H1 (cell line): ENCODE measurements around the gene ACVRL1. TPM values are rescaled to one million over a fixed set of nuclear protein-coding genes. Genes with fewer than 3 reads are reported as not detected.

ENCODE experiments used
- CTCF ChIA-PET: fragments of 300-600 bp; sonication (Branson Sonifier 250); formaldehyde crosslinking; loops from one replicate; lab custom pipeline; 2021; ENCODE audit not compliant: partially characterized antibody; lab: Charles Lee
- POLR2A ChIA-PET: fragments of 300-600 bp; sonication (Branson Sonifier 250); formaldehyde crosslinking; loops from one replicate; lab custom pipeline; 2021; ENCODE audit warnings: inconsistent platforms; ENCODE audit not compliant: partially characterized antibody; lab: Charles Lee
- DNase-seq, 2 experiments: peaks; one replicate each; pipeline versions ENCODE4 v3.0.0 to v3.0.0-alpha.2; 2010 to 2022; ENCODE audit warnings: low spot score in 2 of 2, low read depth in 1 of 2, mixed read lengths in 1 of 2
- FAIRE-seq: peaks from 2 replicates; lab custom pipeline; 2011; peaks lifted over from hg19 to GRCh38; lab: Jason Lieb, UNC
- H2AFZ ChIP-seq: 2 replicates; pipeline ENCODE4 v1.8.1; 2012; ENCODE audit warnings: low read length, inconsistent platforms
- H2AK5ac ChIP-seq: 2 replicates; pipeline ENCODE4 v1.6.1; 2013; ENCODE audit warnings: low read depth, low read length
- H2BK120ac ChIP-seq: replicated peaks from 2 replicates; pipeline ENCODE3; 2013; ENCODE audit warnings: low read depth, low read length, inconsistent platforms
- H2BK12ac ChIP-seq: 2 replicates; pipeline ENCODE4 v1.6.1; 2013; ENCODE audit warnings: low read depth, low read length
- H2BK15ac ChIP-seq: 2 replicates; pipeline ENCODE4 v1.6.1; 2013; ENCODE audit warnings: low read length
- H2BK20ac ChIP-seq: 2 replicates; pipeline ENCODE4 v1.6.1; 2013; ENCODE audit warnings: low read length
- H2BK5ac ChIP-seq: 2 replicates; pipeline ENCODE4 v1.6.1; 2013; ENCODE audit warnings: low read depth, low read length
- H3K14ac ChIP-seq: 2 replicates; pipeline ENCODE4 v1.6.1; 2013; ENCODE audit warnings: inconsistent platforms; ENCODE audit not compliant: insufficient read length
- H3K18ac ChIP-seq: 2 replicates; pipeline ENCODE4 v1.6.1; 2013; ENCODE audit warnings: low read length; ENCODE audit errors: extremely low read depth
- H3K23ac ChIP-seq: 2 replicates; pipeline ENCODE4 v1.6.1; 2013; ENCODE audit warnings: inconsistent platforms; ENCODE audit not compliant: insufficient read length
- H3K23me2 ChIP-seq: 2 replicates; pipeline ENCODE4 v1.6.1; 2013; ENCODE audit warnings: low read depth, low read length
- H3K27ac ChIP-seq: 2 replicates; pipeline ENCODE4 v1.6.1; 2011; ENCODE audit warnings: low read depth, low read length, inconsistent platforms
- H3K27me3 ChIP-seq, 4 experiments: replicated peaks in 1 of 4; 1 replicate in 1 of 4; 2 replicates in 3 of 4; pipeline versions ENCODE4 v1.6.1 to v1.8.1; 2011 to 2013; ENCODE audit warnings: low read length in 3 of 4, mild to moderate bottlenecking in 3 of 4, inconsistent platforms in 2 of 4, mixed read lengths in 2 of 4, moderate library complexity in 1 of 4; ENCODE audit not compliant: control insufficient read depth in 3 of 4, insufficient read depth in 3 of 4; ENCODE audit errors: extremely low read depth in 1 of 4
- H3K36me3 ChIP-seq, 4 experiments: 2 replicates each; pipeline versions ENCODE4 v1.6.1 to v1.8.1; 2011 to 2013; ENCODE audit warnings: mild to moderate bottlenecking in 4 of 4, low read length in 3 of 4, moderate library complexity in 2 of 4, control low read depth in 1 of 4, inconsistent platforms in 1 of 4; ENCODE audit not compliant: insufficient read depth in 4 of 4, control insufficient read depth in 2 of 4
- H3K4ac ChIP-seq: replicated peaks from 2 replicates; pipeline ENCODE3; 2013; ENCODE audit warnings: low read length, low read depth, mixed read lengths, inconsistent platforms; ENCODE audit not compliant: insufficient read length
- H3K4me1 ChIP-seq, 4 experiments: replicated peaks in 1 of 4; 1 replicate in 1 of 4; 2 replicates in 3 of 4; pipeline versions ENCODE4 v1.6.1 to v1.8.1; 2011 to 2013; ENCODE audit warnings: low read length in 3 of 4, inconsistent platforms in 2 of 4, mixed read lengths in 1 of 4; ENCODE audit not compliant: insufficient read depth in 4 of 4, control insufficient read depth in 3 of 4
- H3K4me2 ChIP-seq, 2 experiments: 2 replicates each; pipeline versions ENCODE4 v1.6.1 to v1.8.1; 2011 to 2013; ENCODE audit warnings: low read depth in 2 of 2, low read length in 2 of 2, control low read depth in 1 of 2, inconsistent platforms in 1 of 2, mild to moderate bottlenecking in 1 of 2; ENCODE audit not compliant: insufficient read depth in 1 of 2
- H3K4me3 ChIP-seq, 4 experiments: fragments of 200-600, 300-600 bp in 1 of 4; sonication (generic), shearing (Covaris generic), sonication (Bioruptor Twin) in 1 of 4; 2 replicates each; pipeline versions ENCODE4 v1.5.1 to v1.8.1; 2011 to 2016; ENCODE audit warnings: low read length in 4 of 4, low read depth in 3 of 4, control low read depth in 2 of 4, inconsistent platforms in 2 of 4, mild to moderate bottlenecking in 2 of 4, mixed read lengths in 1 of 4, moderate library complexity in 1 of 4; ENCODE audit not compliant: insufficient read depth in 2 of 4; ENCODE audit errors: extremely low read depth in 1 of 4
- H3K56ac ChIP-seq: replicated peaks from 2 replicates; pipeline ENCODE3; 2013; ENCODE audit warnings: low read depth, mild to moderate bottlenecking, mixed read lengths, low read length, inconsistent platforms; ENCODE audit not compliant: insufficient read length
- H3K79me1 ChIP-seq: 2 replicates; pipeline ENCODE4 v1.6.1; 2013; ENCODE audit warnings: low read depth, low read length, control low read depth
- H3K79me2 ChIP-seq, 2 experiments: 2 replicates each; pipeline versions ENCODE4 v1.6.1 to v1.8.1; 2012 to 2013; ENCODE audit warnings: low read length in 2 of 2, mild to moderate bottlenecking in 2 of 2, inconsistent platforms in 1 of 2; ENCODE audit not compliant: insufficient read depth in 2 of 2, control insufficient read depth in 1 of 2
- H3K9ac ChIP-seq, 4 experiments: replicated peaks in 1 of 4; 1 replicate in 1 of 4; 2 replicates in 3 of 4; pipeline versions ENCODE4 v1.6.1 to v1.8.1; 2011 to 2013; ENCODE audit warnings: low read depth in 3 of 4, low read length in 3 of 4, control low read depth in 2 of 4, mild to moderate bottlenecking in 2 of 4, moderate library complexity in 2 of 4, inconsistent platforms in 1 of 4; ENCODE audit errors: extremely low read depth in 1 of 4
- H3K9me3 ChIP-seq, 2 experiments: 2 replicates each; pipeline versions ENCODE4 v1.6.1 to v1.8.1; 2012 to 2013; ENCODE audit warnings: mild to moderate bottlenecking in 2 of 2, moderate library complexity in 2 of 2, control low read depth in 1 of 2, inconsistent platforms in 1 of 2, low read depth in 1 of 2, low read length in 1 of 2, mixed read lengths in 1 of 2; ENCODE audit not compliant: insufficient read depth in 2 of 2
- H4K20me1 ChIP-seq, 2 experiments: replicated peaks in 1 of 2; 2 replicates each; pipeline versions ENCODE3 to v1.8.1; 2011 to 2013; ENCODE audit warnings: inconsistent platforms in 2 of 2, low read length in 2 of 2, mild to moderate bottlenecking in 1 of 2; ENCODE audit not compliant: insufficient read depth in 2 of 2, control insufficient read depth in 1 of 2
- H4K5ac ChIP-seq: 2 replicates; pipeline ENCODE4 v1.6.1; 2013; ENCODE audit warnings: low read length, low read depth, mixed read lengths, inconsistent platforms; ENCODE audit not compliant: insufficient read length
- H4K8ac ChIP-seq: 2 replicates; pipeline ENCODE4 v1.8.0; 2013; ENCODE audit warnings: mild to moderate bottlenecking, moderate library complexity, low read length, inconsistent platforms; ENCODE audit not compliant: insufficient read depth; ENCODE audit errors: extremely low read depth
- H4K91ac ChIP-seq: replicated peaks from 2 replicates; pipeline ENCODE3; 2013; ENCODE audit warnings: low read length, mixed read lengths, inconsistent platforms; ENCODE audit not compliant: insufficient read length
- CHD1 ChIP-seq: IDR thresholded peaks from 2 replicates; pipeline ENCODE4 v1.6.1; 2012; ENCODE audit warnings: low read depth, low read length, improper control_type of control experiment
- CHD2 ChIP-seq: IDR thresholded peaks from 2 replicates; pipeline ENCODE4 v1.6.1; 2012; ENCODE audit warnings: low read length, improper control_type of control experiment
- EGR1 ChIP-seq: IDR thresholded peaks from 2 replicates; pipeline ENCODE4 v1.6.1; 2011; ENCODE audit warnings: low read depth, low read length, borderline replicate concordance
- GABPA ChIP-seq: IDR thresholded peaks from 2 replicates; pipeline ENCODE4 v1.6.1; 2011; ENCODE audit warnings: mild to moderate bottlenecking, low read length, moderate library complexity, borderline replicate concordance; ENCODE audit not compliant: insufficient read depth
- NANOG ChIP-seq: IDR thresholded peaks from 2 replicates; pipeline ENCODE4 v1.6.1; 2011; ENCODE audit warnings: low read length, low read depth, mild to moderate bottlenecking, inconsistent platforms; ENCODE audit not compliant: insufficient read depth, poor library complexity, severe bottlenecking
- POU5F1 ChIP-seq: IDR thresholded peaks from 2 replicates; pipeline ENCODE4 v1.6.1; 2011; ENCODE audit warnings: low read depth, mild to moderate bottlenecking, low read length, moderate library complexity
- SIRT6 ChIP-seq: IDR thresholded peaks from one replicate; pipeline ENCODE4 v1.7.1; 2012; ENCODE audit warnings: low read length, inconsistent platforms
- SRF ChIP-seq: IDR thresholded peaks from 2 replicates; pipeline ENCODE4 v1.6.1; 2011; ENCODE audit warnings: mild to moderate bottlenecking, low read depth, low read length, moderate library complexity
- TCF12 ChIP-seq: IDR thresholded peaks from 2 replicates; pipeline ENCODE4 v1.6.1; 2011; ENCODE audit warnings: low read depth, mild to moderate bottlenecking, low read length
- YY1 ChIP-seq: IDR thresholded peaks from 2 replicates; pipeline ENCODE4 v1.6.1; 2011; ENCODE audit warnings: low read depth, mild to moderate bottlenecking, low read length
- WGBS, 2 experiments: shearing (Covaris generic) in 1 of 2; methylation state at CpG; one replicate each; pipeline versions ENCODE4 v1.1.6 to v1.1.7; 2013 to 2015; ENCODE audit warnings: low lambda C conversion rate in 2 of 2, mixed read lengths in 2 of 2, inconsistent platforms in 1 of 2, low coverage in 1 of 2, missing lambda C conversion rate in 1 of 2; ENCODE audit not compliant: insufficient replicate concordance in 2 of 2, insufficient coverage in 1 of 2, insufficient read length in 1 of 2; ENCODE audit errors: extremely low coverage in 1 of 2, missing lambda C conversion rate in 1 of 2; 5-methylcytosine and 5-hydroxymethylcytosine counted together
- polyA plus RNA-seq, 7 experiments: library from polyadenylated mRNA; depleted of rRNA in 3 of 7; stranded (reverse) in 5 of 7; unstranded in 2 of 7; fragments of >200 nt in 5 of 7; fragments of 200-250 nt in 2 of 7; gene quantifications; 1 replicate in 5 of 7; 2 replicates in 1 of 7; 4 replicates in 1 of 7; pipeline versions ENCODE4 v1.2.1 to v1.2.3, GENCODE V29; 2011 to 2013; ENCODE audit warnings: missing spikeins in 2 of 7, mixed read lengths in 2 of 7
- total RNA-seq: library from RNA; stranded (reverse); fragmentation: NEBNext Ultra II Directional; extraction: Animal tissue kit (Norgen Biotek cat#: 25700); gene quantifications from 2 replicates; pipeline ENCODE4 v1.2.1, GENCODE V29; 2021

The ACVRL1 gene
- total and polyA plus RNA-seq, 2 of the 8 experiments (the other 6 are each of a cell fraction or from before 2014, with no cell fraction given) = 0.09 to 0.35 TPM

- H3K9me3 ChIP-seq = no peaks in the 10 kb centered on the region
- no peak overlapping the region for H2BK120ac ChIP-seq
- H2AFZ ChIP-seq = no peak overlapping the region
- H4K8ac ChIP-seq = no peak overlapping the region
- peaks cover 6% of the 10 kb centered on the region for H3K23me2 ChIP-seq
- no peak overlapping the region for H3K4me3 ChIP-seq
- TF ChIP-seq NANOG = no peak
- no peak for TF ChIP-seq SRF
- TF ChIP-seq EGR1 = no peak
- TF ChIP-seq TCF12 = no peak
- TF ChIP-seq GABPA = no peak
- no peak for TF ChIP-seq YY1
- no peak for TF ChIP-seq POU5F1
- TF ChIP-seq CHD1 = no peak
- no peak for TF ChIP-seq SIRT6
- no peak for TF ChIP-seq CHD2
- no peak overlapping the region for H3K4me2 ChIP-seq
- H4K91ac ChIP-seq = no peak overlapping the region
- H3K27ac ChIP-seq = no peak overlapping the region
- ChIA-PET CTCF (interaction anchor here (1.1 to 12.7 kb wide), 9 partner anchors 9 to 81 kb away, joined by 4 to 234 read pairs (median 11); no protein-coding TSS in a partner anchor), POLR2A (interaction anchor here (0.6 kb wide), 1 partner anchor 25 kb away, joined by 4 read pairs; no protein-coding TSS in a partner anchor)
- H3K79me2 ChIP-seq = no peaks in the 10 kb centered on the region
- H3K27me3 ChIP-seq = peaks cover 4 to 28% (median 20%) of the 10 kb centered on the region in 4 experiments
- H3K4me1 ChIP-seq = peaks cover 0 to 8% (median 1%) of the 10 kb centered on the region in 4 experiments; a peak in 4 of 7 replicates
- FAIRE-seq (no peak), DNase-seq (no peak)
- H3K14ac ChIP-seq = no peak overlapping the region
- H2BK12ac ChIP-seq = no peak overlapping the region
- 75% methylated on average over 6 of the region's 6 CpGs; no CpG with 5 or more reads in 1 of the 2 experiments for WGBS, 2 experiments
- no peak overlapping the region for H2BK15ac ChIP-seq
- H3K56ac ChIP-seq = no peak overlapping the region
- peaks cover 0 to 3% (median 0%) of the 10 kb centered on the region in 4 experiments; a peak in 1 of 8 replicates for H3K36me3 ChIP-seq
- H3K9ac ChIP-seq = no peak overlapping the region
- no peak overlapping the region for H4K5ac ChIP-seq
- H4K20me1 ChIP-seq = no peaks in the 10 kb centered on the region
- no peaks in the 10 kb centered on the region for H3K79me1 ChIP-seq
- no peak overlapping the region for H2BK5ac ChIP-seq
- H3K4ac ChIP-seq = no peak overlapping the region
- H3K23ac ChIP-seq = no peak overlapping the region
- H2BK20ac ChIP-seq = no peak overlapping the region
- no peak overlapping the region for H3K18ac ChIP-seq
- H2AK5ac ChIP-seq = no peak overlapping the region
Observed at GRCh38 chr12:51911307-51911706, 4.0 kb downstream of the ACVRL1 start.
